Neuronal stem cell (in vitro differentiated cells): ENCODE data around the gene CHD6.

Experiments used
- DNase-seq: peaks from one replicate; pipeline ENCODE4 v3.0.0-alpha.2; 2013; ENCODE audit warnings: low spot score
- H2AFZ ChIP-seq: one replicate; pipeline ENCODE4 v1.6.1; 2013; ENCODE audit warnings: mild to moderate bottlenecking, low read length, inconsistent platforms
- H2AK5ac ChIP-seq: 2 replicates; pipeline ENCODE4 v1.6.1; 2013; ENCODE audit warnings: low read depth, mild to moderate bottlenecking, inconsistent platforms, low read length, moderate library complexity, mixed read lengths
- H2BK120ac ChIP-seq: 2 replicates; pipeline ENCODE4 v1.6.1; 2013; ENCODE audit warnings: low read depth, mild to moderate bottlenecking, inconsistent platforms, low read length, moderate library complexity, mixed read lengths
- H2BK12ac ChIP-seq: one replicate; pipeline ENCODE4 v1.6.1; 2013; ENCODE audit warnings: low read length, inconsistent platforms
- H2BK15ac ChIP-seq: 2 replicates; pipeline ENCODE4 v1.6.1; 2013; ENCODE audit warnings: mild to moderate bottlenecking, low read length, inconsistent platforms, mixed read lengths
- H2BK5ac ChIP-seq: one replicate; pipeline ENCODE4 v1.6.1; 2013; ENCODE audit warnings: inconsistent platforms, mild to moderate bottlenecking, low read length, moderate library complexity
- H3K14ac ChIP-seq: one replicate; pipeline ENCODE4 v1.6.1; 2013; ENCODE audit warnings: low read length, inconsistent platforms
- H3K18ac ChIP-seq: 2 replicates; pipeline ENCODE4 v1.6.1; 2013; ENCODE audit warnings: low read length, inconsistent platforms
- H3K23ac ChIP-seq: 2 replicates; pipeline ENCODE4 v1.6.1; 2013; ENCODE audit warnings: low read depth, mild to moderate bottlenecking, mixed read lengths, low read length, inconsistent platforms; ENCODE audit not compliant: poor library complexity
- H3K27ac ChIP-seq: replicated peaks from 3 replicates; pipeline ENCODE4 v1.5.1; 2013; ENCODE audit warnings: low read length, inconsistent platforms
- H3K27me3 ChIP-seq, 3 experiments: 2 replicates each; pipeline ENCODE4 v1.6.1; 2013; ENCODE audit warnings: low read length in 3 of 3, mild to moderate bottlenecking in 2 of 3, inconsistent platforms in 1 of 3, low read depth in 1 of 3, mixed read lengths in 1 of 3, moderate library complexity in 1 of 3; ENCODE audit not compliant: control insufficient read depth in 3 of 3, insufficient read depth in 3 of 3
- H3K36me3 ChIP-seq, 2 donors: replicated peaks in 1 of 2; 2 replicates each; pipeline ENCODE4 v1.6.1; 2013; ENCODE audit warnings: low read length in 2 of 2; ENCODE audit not compliant: control insufficient read depth in 2 of 2, insufficient read depth in 2 of 2
- H3K4ac ChIP-seq: 2 replicates; pipeline ENCODE4 v1.6.1; 2013; ENCODE audit warnings: inconsistent platforms, mild to moderate bottlenecking, low read length, moderate library complexity
- H3K4me1 ChIP-seq, 2 donors: 1 replicate in 1 of 2; 2 replicates in 1 of 2; pipeline ENCODE4 v1.6.1; 2013; ENCODE audit warnings: low read length in 2 of 2, low read depth in 1 of 2; ENCODE audit not compliant: control insufficient read depth in 2 of 2, insufficient read depth in 1 of 2
- H3K4me2 ChIP-seq: one replicate; pipeline ENCODE4 v1.6.1; 2013; ENCODE audit warnings: mild to moderate bottlenecking, low read length, inconsistent platforms; ENCODE audit not compliant: insufficient read depth, poor library complexity, severe bottlenecking
- H3K4me3 ChIP-seq, 2 donors: 2 replicates each; pipeline ENCODE4 v1.5.1; 2013; ENCODE audit warnings: low read length in 2 of 2, mild to moderate bottlenecking in 2 of 2, inconsistent platforms in 1 of 2, moderate library complexity in 1 of 2
- H3K79me1 ChIP-seq: one replicate; pipeline ENCODE4 v1.6.1; 2013; ENCODE audit warnings: low read depth, mild to moderate bottlenecking, inconsistent platforms, low read length, moderate library complexity
- H3K9ac ChIP-seq: one replicate; pipeline ENCODE4 v1.6.1; 2013; ENCODE audit warnings: mild to moderate bottlenecking, low read depth, low read length, inconsistent platforms; ENCODE audit not compliant: poor library complexity
- H3K9me3 ChIP-seq, 2 donors: replicated peaks in 1 of 2; 2 replicates each; pipeline versions ENCODE3 to v1.6.1; 2013; ENCODE audit warnings: low read length in 2 of 2, mild to moderate bottlenecking in 2 of 2, inconsistent platforms in 1 of 2, low read depth in 1 of 2, mixed read lengths in 1 of 2, moderate library complexity in 1 of 2; ENCODE audit not compliant: control insufficient read depth in 2 of 2, insufficient read depth in 1 of 2
- H4K8ac ChIP-seq: one replicate; pipeline ENCODE4 v1.6.1; 2013; ENCODE audit warnings: low read depth, mild to moderate bottlenecking, inconsistent platforms, low read length, moderate library complexity
- H4K91ac ChIP-seq: one replicate; pipeline ENCODE4 v1.6.1; 2013; ENCODE audit warnings: low read length, low read depth, mild to moderate bottlenecking, inconsistent platforms; ENCODE audit not compliant: poor library complexity
- WGBS, 2 donors: extraction: QIAGEN DNeasy Blood & Tissue Kit; methylation state at CpG; one replicate each; pipeline ENCODE4 v1.1.7; 2013; ENCODE audit warnings: missing lambda C conversion rate in 2 of 2, mixed read lengths in 1 of 2; ENCODE audit not compliant: insufficient read length in 2 of 2, insufficient replicate concordance in 1 of 2; ENCODE audit errors: extremely low coverage in 2 of 2; 5-methylcytosine and 5-hydroxymethylcytosine counted together

Gene CHD6

GRCh38 chr20:41371371-41371770, 246.8 kb downstream of the CHD6 start:
- H4K91ac ChIP-seq, result no peak overlapping the region
- no peak overlapping the region for H3K14ac ChIP-seq
- H3K9ac ChIP-seq, result no peak overlapping the region
- no peak overlapping the region for H4K8ac ChIP-seq
- H3K4me2 ChIP-seq, result no peak overlapping the region
- peaks cover 0 to 12% of the 10 kb centered on the region in 2 donors for H3K4me1 ChIP-seq
- H3K36me3 ChIP-seq, result no peaks in the 10 kb centered on the region
- H2BK15ac ChIP-seq, result no peak overlapping the region
- peaks cover 2 to 50% (median 18%) of the 10 kb centered on the region in 3 experiments for H3K27me3 ChIP-seq
- H3K18ac ChIP-seq, result no peak overlapping the region
- WGBS, 2 donors, result no CpG with 5 or more reads among the region's 4 CpGs
- no peak overlapping the region for H2AK5ac ChIP-seq
- no peak overlapping the region for H2BK12ac ChIP-seq
- no peak overlapping the region for H2BK120ac ChIP-seq
- H3K9me3 ChIP-seq, result peaks cover 6 to 10% of the 10 kb centered on the region in 2 donors
- no peak overlapping the region for H3K23ac ChIP-seq
- no peak overlapping the region for H3K27ac ChIP-seq
- H2AFZ ChIP-seq, result no peak overlapping the region
- no peak overlapping the region for H3K4me3 ChIP-seq
- H3K79me1 ChIP-seq, result no peaks in the 10 kb centered on the region
- no peak overlapping the region for H2BK5ac ChIP-seq
- DNase-seq, result no peak
- H3K4ac ChIP-seq, result no peak overlapping the region

- H3K9ac ChIP-seq, result no peak overlapping the region
- no peak overlapping the region for H3K14ac ChIP-seq
- H4K91ac ChIP-seq, result no peak overlapping the region
- no peak overlapping the region for H3K18ac ChIP-seq
- peaks cover 0 to 9% of the 10 kb centered on the region in 2 donors for H3K4me1 ChIP-seq
- DNase-seq, result no peak
- no peak overlapping the region for H2AFZ ChIP-seq
- H3K4me3 ChIP-seq, result no peak overlapping the region
- no peak overlapping the region for H3K4me2 ChIP-seq
- H3K9me3 ChIP-seq, result peaks cover 6 to 10% of the 10 kb centered on the region in 2 donors
- no peaks in the 10 kb centered on the region for H3K36me3 ChIP-seq
- no peak overlapping the region for H2BK15ac ChIP-seq
- no peak overlapping the region for H2BK120ac ChIP-seq
- no peaks in the 10 kb centered on the region for H3K79me1 ChIP-seq
- no peak overlapping the region for H2AK5ac ChIP-seq
- H3K23ac ChIP-seq, result no peak overlapping the region
- H2BK5ac ChIP-seq, result no peak overlapping the region
- no peak overlapping the region for H2BK12ac ChIP-seq
- H4K8ac ChIP-seq, result no peak overlapping the region
- peaks cover 6 to 56% (median 30%) of the 10 kb centered on the region in 3 experiments for H3K27me3 ChIP-seq
- no peak overlapping the region for H3K4ac ChIP-seq
- no CpG with 5 or more reads among the region's 5 CpGs for WGBS, 2 donors
- no peak overlapping the region for H3K27ac ChIP-seq
Measured at GRCh38 chr20:41370176-41370575, 248.0 kb downstream of the CHD6 start.

- H2AFZ ChIP-seq, result no peak overlapping the region
- no peak overlapping the region for H2AK5ac ChIP-seq
- H3K4me3 ChIP-seq, result no peak overlapping the region
- no peak overlapping the region for H3K27ac ChIP-seq
- peaks cover 0 to 7% of the 10 kb centered on the region in 2 donors for H3K4me1 ChIP-seq
- H3K79me1 ChIP-seq, result peaks cover under 1% of the 10 kb centered on the region
- H3K18ac ChIP-seq, result no peak overlapping the region
- H3K36me3 ChIP-seq, result no peaks in the 10 kb centered on the region
- no peak overlapping the region for H3K14ac ChIP-seq
- no peak overlapping the region for H3K4ac ChIP-seq
- peaks cover 6 to 10% of the 10 kb centered on the region in 2 donors for H3K9me3 ChIP-seq
- H2BK15ac ChIP-seq, result no peak overlapping the region
- no peak overlapping the region for H4K8ac ChIP-seq
- H2BK12ac ChIP-seq, result no peak overlapping the region
- no peak for DNase-seq
- H2BK5ac ChIP-seq, result no peak overlapping the region
- peaks cover 6 to 56% (median 35%) of the 10 kb centered on the region in 3 experiments for H3K27me3 ChIP-seq
- H3K23ac ChIP-seq, result no peak overlapping the region
- H3K4me2 ChIP-seq, result no peak overlapping the region
- no peak overlapping the region for H4K91ac ChIP-seq
- no peak overlapping the region for H3K9ac ChIP-seq
- H2BK120ac ChIP-seq, result no peak overlapping the region
- no CpG with 5 or more reads among the region's 2 CpGs for WGBS, 2 donors
Measured at GRCh38 chr20:41369673-41370072, 248.5 kb downstream of the CHD6 start.

GRCh38 chr20:41367956-41368355, 250.2 kb downstream of the CHD6 start:
- Histone ChIP-seq H3K36me3 (no peaks in the 10 kb centered on the region), H3K4me3 (no peak overlapping the region), H3K9ac (no peak overlapping the region), H2AFZ (no peak overlapping the region), H3K27ac (no peak overlapping the region), H3K27me3 (peaks cover 6 to 48% (median 43%) of the 10 kb centered on the region in 3 experiments), H2BK15ac (no peak overlapping the region), H2BK12ac (no peak overlapping the region), H2AK5ac (no peak overlapping the region), H3K4me2 (no peak overlapping the region), H3K14ac (no peak overlapping the region), H4K91ac (no peak overlapping the region), H2BK120ac (no peak overlapping the region), H3K23ac (no peak overlapping the region), H3K18ac (no peak overlapping the region), H3K9me3 (peaks cover 6 to 10% of the 10 kb centered on the region in 2 donors), H3K4ac (no peak overlapping the region), H4K8ac (no peak overlapping the region), H2BK5ac (no peak overlapping the region), H3K79me1 (peaks cover 3% of the 10 kb centered on the region), H3K4me1 (peaks cover 0 to 2% of the 10 kb centered on the region in 2 donors)
- WGBS, 2 donors, result no CpG with 5 or more reads among the region's 3 CpGs
- DNase-seq, result no peak
